ELF-1 (cell line): ENCODE data around the gene LSAMP.

Source experiments
- DNase-seq: peaks from one replicate; pipeline ENCODE4 v3.0.0-alpha.2; 2016; ENCODE audit warnings: low read depth, low spot score

The LSAMP gene

DNA sequence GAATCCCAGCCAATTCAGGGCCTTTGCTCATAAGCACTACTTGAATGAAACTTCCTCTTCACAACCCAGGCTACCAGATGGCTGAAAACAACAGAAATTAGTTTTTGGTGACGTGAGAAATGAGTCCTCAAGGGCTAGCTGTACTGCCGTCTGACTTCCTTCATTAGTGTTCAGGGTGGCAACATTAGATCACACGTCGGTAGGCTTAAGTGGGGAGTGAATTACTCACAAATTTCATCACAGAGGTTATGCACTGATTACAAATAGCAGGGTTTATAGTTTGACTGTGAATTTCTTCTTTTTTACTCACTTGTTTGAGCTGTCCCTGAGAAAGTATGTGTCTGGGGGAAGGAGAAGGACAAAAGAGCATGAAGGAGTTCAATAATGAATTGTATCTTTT, 424.8 kb downstream of the LSAMP start:
- no peak for DNase-seq

DNA sequence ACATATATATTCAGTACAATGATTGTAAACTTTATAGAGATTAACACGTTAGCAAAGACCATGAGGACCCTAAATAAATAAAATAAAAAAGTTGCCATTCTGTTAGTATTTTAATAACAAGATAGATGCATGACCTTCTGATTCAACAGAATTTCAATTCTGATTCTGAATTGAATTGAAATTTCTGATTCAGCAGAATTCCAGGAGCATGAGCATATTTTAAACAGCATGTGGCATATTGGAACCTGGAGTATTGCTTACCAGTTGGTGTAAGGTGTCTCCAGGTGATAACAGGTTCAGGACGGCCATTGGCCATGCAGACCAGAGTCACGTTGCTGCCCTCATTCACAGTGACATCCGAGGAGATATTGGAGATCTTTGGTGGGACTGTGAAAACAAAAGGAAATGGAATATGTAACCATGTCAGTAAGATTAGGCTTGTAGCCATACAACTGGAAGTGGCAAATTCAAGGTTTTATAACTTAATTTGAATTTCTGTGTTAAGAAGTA, 426.0 kb downstream of the LSAMP start:
- no peak for DNase-seq

DNA sequence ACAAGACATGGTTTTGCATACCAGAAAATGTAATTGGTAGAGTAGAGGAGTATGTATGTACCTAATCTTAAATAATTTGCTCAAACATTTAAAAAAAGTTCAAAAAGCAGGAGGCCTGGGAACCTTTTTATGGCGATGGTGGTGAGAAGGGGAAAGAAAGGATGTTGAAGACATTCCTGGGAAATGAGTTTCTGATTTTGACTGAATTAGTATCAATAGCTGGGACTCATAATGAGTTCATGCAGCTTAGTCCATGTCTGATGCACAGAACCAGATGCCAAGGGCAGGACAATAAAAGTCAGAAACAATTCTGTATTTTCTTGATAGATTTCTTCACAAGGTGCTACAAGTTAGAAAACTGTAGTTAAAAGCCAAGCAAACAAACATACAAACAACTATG, 426.6 kb downstream of the LSAMP start:
- no peak for DNase-seq

DNA sequence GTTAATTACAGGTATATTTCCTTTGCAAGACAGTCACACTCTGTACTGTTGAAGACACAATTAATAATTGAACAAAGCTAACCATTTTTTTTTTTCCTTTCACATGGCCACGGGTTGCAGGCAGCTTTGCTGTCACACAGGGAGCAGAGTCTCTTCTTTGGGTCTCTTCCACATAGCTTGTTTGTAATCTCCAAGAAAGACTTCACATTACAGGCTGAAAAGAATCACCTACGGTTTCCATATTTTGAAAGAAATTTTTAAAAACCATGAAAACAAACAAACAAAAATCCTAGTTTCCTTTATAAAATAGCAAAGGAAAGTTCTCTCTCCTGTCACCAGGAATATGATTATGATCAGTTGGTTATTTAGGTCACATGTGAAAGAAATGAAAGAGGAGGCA, 429.4 kb downstream of the LSAMP start:
- no peak for DNase-seq

DNA sequence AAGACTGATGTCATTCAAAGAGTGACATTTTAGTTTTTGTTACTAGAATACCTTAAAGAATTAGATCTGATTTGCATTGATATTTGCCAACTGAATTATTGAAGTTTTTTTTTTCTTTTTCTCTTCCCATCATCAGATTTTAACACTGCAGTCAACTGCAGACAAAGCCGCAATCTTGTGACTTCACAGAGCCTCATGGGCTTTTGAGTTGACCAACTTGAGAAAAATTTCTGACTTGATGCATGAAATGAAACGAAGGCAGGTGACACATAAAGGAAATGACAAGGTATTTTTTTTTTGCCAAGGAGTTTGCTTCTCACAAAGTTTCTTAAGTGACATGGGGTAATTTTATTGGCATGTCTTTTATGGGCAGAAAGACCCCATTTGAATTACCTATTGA, 438.3 kb downstream of the LSAMP start:
- no peak for DNase-seq

DNA sequence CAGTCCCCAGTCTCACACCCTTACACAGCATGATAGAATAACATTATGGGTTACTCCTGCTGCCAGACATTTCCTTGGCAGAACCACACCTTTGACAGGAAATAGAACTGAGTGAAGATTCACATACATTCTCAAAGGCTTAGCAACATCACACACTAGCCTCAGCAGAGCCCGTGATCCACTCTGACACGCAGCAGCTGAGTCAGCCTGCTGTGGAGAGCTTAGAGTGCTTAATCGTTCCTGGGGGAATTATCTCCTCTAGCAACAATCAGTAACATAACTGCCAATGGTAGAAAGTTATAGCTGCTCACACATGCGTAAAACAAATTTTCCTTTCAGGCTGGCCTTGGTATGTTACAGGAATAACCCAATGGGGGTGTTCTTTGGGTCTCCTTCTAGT, 439.9 kb downstream of the LSAMP start:
- peak; percentile 41 for DNase-seq

DNA sequence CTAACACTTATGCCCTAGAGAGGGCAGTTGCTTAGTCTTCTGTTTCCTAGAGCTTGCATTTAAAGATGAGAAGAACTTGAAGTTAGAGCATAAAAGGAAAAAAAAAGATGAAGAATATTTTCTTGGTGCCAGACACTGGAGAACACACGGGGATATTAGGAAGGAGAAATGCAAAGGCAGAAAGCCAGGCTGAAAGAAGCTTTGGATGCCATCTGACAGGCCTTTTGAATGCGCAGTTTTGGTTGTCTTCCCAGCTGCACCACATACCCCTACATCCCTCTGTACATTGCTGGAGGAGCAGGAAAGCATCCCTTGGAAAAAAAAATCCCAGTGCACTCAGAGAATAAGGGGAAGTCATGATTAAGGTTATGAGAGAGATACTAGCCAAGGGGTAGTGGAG, 443.1 kb downstream of the LSAMP start:
- no peak for DNase-seq

DNA sequence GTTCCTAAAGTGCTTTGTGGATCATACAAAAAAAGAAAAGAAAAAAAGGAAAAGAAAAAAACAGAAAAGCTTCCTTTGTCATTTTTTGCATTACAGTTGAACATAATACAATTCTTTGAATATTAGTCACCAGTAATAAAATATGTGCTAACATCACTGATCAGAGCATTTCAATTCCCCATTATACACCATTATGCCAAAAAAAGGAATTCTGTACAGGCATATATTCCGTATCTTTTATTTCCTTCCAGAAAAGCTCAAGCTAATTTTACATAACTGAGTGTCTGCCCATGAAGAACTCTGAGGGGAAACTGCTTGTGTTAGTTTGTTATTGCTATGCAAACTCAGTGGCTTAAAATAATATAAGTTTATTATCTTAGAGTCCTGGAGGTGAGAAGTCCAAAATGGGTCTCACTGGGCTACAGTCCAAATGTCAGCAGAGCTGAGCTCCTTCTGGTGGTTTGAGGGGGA, 444.1 kb downstream of the LSAMP start:
- DNase-seq = no peak

DNA sequence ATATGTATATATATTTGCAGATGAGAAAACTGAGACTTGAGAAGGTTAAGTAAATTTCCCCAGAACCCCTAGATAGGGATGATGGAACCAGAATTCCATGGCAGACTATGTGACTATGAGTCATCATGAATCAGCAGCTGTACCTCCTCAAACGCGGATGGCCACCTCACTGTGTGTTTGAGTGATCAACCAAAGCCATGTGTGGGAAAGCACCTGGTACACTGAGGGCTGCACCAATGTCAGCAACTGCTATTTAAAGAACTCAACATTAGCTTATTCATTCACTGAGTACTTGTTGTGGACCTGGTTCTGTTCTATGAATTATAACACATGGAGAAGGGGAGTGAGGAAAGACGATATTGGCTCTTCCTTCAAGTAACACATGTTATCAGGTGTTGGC, 445.0 kb downstream of the LSAMP start:
- no peak for DNase-seq

DNA sequence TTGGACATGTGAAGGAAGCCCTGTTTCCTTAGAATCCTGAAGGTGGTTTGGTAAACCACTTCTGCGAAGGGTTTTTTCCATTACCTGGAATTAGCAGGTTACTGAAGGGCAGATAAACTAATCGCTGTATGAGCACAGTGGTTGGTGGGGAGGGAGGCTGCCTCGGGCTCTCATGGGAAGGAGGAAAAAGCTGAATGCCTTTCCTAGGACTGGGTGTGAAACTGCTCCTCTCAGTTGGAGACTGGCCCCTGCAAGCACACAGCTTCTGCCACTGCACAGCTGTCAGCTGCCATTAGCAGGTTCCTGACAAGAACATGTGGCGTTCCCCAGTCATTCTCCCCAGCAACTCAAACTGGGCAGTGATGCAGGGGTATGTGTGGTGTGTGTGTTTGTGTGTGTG, 445.7 kb downstream of the LSAMP start:
- peak; percentile 56 for DNase-seq

DNA sequence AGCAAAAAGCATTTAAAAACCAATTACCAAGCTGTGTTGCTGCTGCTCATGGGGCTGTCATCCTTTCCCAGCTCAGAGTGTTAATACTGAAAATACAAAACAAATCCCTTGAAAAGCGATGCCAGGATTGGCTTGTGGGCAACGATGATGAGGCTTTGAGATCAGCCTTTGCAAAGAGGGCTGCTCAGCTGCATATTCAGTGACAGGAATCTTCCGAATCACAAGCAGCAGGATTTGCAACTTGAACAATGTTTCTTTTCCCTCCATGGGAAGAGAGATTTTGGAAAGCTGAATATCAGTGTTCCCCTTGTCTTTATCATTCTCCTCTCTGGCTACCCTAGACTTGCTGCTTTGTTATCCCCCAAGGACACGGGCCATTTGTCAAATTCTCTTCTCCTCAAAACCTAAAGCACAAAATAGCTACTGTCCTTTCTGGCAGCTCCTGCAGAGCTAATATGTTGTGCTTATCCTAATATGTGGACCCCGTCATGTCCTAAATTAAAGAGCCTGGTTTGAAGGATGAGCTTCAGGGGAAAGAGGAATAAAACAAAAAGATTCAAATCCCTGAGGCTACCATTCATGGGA, 446.2 kb downstream of the LSAMP start:
- no peak for DNase-seq

DNA sequence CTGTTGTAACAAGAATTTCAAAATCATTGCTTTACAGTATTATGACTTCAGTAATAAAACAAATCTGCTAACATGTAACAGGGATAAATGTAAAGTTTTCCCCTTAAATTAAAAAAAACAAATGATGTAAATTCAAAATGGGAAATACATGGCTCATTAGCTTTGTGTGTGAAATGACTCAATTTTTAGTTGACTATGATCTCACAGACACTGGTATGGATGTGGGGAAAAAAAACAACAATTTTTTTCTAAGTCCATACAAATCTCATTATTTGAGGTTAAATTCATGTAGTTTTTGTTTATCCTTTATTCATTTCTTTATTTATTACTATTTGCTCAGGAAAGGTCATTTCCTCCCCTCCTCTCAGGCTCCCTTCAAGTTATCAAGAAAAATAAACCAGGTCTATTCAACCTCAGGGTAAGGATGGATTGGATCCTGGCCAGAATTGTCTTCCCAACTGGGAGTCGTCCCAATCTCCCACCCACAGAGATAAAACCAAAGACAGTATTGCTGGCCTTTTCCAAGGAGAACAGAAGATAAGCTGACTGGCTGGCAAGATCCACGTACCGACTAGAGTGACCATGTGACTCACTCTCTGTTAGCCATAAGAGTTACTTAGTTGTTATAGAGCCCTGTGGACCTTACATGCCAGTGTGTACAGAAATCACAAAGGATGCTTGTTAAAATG, 448.7 kb downstream of the LSAMP start:
- DNase-seq = no peak

DNA sequence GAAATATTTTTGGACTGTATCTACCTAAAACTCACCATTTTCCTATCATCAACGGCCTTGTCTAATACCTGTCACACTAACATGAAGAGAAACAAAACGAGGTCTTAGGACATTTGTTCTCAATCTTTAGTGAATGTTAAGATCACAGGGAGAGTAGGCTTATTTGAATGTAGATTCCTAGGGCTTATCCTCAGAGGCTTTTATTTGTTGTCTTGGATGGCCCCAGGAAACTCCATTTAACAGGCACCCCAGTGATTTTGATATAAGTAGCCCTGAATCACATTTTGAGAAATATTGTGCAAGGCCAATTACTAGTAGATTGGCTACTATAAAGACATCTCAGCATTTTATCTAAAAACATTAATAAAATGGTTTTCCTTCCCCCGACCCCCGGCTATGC, 454.6 kb downstream of the LSAMP start:
- DNase-seq = no peak

DNA sequence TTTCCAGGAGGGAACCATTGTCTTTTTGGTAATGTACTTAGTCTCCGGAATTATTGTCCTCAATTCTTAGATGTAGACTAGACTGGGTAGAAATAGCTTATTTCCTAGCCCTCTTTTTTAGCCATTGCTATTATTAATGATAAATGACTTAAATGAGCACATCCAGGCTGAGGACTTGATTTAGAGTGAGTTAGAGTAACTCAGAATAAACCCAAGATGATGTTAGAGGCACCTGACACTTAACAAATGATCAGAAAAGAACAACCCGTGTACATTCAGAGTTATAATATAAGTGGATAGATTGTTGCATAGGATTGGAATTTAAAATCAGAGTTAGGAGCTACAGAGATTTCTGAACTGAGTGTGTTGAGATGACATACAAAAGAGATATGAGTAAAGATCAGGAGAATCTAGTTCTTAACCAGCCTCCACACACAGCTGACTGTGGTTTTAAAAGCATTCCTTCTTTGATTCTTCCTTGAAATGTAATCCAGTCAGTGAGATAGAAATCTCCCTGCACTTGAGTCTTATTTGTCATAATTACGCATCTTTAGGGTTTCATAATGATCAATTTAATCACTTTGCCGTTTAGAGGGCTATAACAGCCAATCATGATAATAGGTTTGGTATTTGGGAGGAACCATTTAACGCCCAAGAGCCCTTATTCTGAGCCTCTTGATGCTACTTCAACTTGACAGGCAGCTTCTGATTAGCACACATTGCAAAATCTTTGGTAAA, 455.4 kb downstream of the LSAMP start:
- no peak for DNase-seq

DNA sequence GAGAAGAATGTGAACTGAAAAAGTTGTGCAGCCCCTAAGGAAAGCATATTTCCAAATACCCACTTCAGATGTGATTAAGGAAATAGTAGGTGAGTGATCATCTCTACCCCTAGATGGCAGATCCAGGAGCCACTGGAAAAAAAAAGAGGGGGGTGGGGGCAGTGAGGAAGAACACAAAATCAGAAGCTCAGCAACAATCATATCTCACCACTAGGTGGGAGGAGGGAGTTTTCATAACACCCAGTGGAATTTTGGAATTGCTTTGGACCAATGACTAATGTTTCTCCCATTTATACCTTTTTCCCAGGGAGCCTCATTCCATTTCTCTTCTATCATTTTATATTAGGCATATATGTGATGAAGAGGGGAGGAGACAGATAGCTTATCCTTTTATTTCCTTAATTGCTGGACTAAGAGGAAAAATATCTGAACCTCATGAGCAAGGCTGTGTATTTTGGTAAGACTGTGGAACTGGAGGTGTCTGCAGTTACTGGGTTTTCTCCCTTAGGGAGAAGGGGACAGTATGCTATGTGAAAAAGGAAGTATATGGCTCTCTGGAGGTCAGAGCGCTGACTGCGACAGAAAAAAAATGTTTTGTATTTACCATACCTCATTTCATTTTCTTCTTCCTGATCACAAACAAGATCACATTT, 458.6 kb downstream of the LSAMP start:
- DNase-seq = peak; percentile 59

DNA sequence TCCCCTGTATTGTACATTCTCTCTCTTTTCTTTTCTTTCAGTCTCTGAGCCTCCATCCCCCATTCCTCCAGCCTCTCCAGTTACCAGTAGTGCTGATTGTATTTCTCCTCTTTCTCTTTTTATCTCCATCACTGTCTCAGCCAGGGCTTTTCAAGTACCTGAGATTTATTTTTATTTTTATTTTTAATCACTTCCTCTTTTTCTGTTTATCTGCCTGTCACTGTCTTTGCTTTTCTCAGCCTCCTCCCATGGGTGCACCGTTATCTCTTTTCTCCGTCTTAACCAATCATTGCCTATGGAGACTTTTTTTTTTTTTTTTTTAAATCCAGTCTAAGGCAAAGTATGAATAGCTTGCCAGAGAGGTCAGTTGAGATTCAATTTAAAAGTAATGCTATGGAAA, 462.7 kb downstream of the LSAMP start:
- no peak for DNase-seq

DNA sequence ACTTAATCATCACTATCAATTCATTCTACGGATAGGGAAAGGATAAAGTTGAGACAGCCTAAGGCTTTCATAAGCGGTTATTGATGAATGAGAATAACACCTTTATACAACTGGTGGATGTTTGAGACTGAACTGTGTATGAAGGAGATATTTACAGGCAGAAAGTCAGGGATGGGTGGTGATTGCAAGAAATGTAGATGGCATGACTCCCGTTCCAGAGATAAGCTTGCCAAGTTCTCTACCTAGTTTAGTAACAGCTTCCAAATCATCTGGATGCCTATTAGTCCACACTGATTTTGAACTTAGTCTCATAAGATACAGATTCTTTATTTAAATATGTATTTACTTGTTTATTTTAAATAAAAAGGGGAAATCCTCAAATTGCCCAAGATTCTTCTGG, 463.2 kb downstream of the LSAMP start:
- DNase-seq = no peak

DNA sequence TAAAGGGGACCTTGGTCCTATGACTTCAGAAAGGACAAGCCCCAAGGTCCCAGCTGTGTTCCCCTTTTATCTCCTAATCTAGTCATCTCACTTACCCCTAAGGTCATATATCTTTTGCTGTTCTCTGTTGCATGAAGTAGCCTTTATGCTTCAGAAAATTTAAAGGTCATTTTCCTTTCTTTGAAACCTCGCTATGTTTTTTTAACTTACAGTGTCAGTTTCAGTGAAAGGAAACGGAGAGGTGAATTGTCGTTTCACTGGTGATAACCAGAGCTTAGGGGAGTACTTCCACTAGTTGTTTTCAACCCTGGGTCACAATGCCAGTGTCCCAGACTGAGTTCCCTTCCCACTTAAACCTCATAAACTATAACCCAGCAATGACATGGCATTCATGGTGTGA, 464.6 kb downstream of the LSAMP start:
- no peak for DNase-seq

DNA sequence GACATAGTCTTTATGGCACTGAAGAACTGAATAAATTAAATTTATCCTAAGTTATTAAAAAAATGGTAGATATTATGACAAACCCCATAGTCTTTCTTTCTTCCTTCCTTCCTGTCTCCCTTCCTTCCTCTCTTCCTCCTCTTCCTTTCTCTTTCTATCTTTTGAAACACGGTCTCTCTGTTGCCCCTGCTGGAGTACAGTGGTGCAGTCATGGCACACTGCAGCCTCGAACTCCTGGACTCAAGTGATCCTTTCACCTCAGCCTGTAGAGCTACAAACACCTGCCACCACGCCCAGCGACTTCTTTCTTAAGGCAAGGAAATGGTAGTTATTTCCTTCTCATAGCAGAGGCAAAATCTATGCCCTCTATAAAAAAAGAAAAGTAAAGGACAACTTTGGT, 467.4 kb downstream of the LSAMP start:
- DNase-seq = no peak

DNA sequence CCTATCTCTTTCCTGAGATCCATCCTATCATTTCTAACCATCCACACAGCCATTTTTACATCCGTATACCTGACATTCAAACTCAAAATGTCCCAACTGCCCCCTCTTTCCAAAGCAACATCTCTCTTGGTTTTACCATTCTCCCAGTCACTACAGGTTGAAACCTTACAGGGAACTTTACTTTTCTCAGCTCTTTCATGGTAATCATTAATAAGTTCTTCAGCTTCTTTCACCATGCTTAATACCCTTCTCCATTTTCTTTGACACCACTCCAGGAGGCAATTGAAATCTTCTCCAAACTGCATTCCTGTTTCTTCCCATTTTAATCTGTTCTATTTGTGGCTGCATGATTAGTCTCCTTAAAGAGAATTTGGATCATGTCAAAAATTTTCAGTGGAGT, 469.5 kb downstream of the LSAMP start:
- DNase-seq = no peak

DNA sequence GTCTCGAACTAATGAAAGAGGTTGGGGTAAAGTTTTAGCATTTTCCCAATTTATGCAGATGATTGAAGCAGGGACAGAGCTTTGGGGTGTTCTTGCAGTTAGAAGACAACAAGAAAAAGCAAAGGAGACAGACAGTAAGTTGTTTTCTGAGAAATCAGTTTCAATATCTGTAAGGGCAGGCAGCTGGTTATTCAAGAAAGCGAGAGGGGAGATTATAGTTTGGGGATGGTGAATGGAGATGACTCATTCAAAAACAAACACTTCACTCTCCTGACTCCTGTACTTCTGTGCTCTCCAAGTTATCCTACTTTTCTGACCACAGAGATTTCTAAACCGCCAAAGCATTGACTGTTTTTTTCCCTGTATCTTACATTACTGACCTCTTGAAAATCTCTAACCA, 469.9 kb downstream of the LSAMP start:
- no peak for DNase-seq

DNA sequence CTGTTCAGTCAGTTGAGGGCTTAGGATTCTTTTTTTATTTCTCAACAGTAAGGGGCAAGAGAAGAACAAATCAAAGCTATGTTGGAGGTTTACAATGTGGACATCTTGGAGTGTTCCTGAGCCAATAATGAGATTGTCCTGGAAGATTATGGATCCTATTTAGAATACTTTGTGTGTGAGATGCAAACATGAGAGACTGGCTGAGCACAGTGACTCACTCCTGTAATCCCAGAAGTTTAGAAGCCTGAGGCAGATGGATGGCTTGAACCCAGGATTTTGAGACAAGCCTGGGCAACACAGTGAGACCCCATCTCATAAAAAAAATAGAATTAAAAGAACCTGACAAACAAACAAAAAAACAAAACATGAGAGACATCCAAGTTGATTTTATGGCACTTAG, 470.3 kb downstream of the LSAMP start:
- DNase-seq = no peak
